GM21390 (cell line): ENCODE results near the gene PHF1.
"Not testable (repeated sequence)": the region's sequence is repeated elsewhere in the genome, so short reads cannot be mapped to it uniquely, and the experiment has no call there.

Experiments
- ATAC-seq: cut with Tn5 transposase; IDR thresholded peaks from one replicate; pipeline ENCODE4 v1.9.1; 2021; ENCODE audit not compliant: unreplicated experiment

The PHF1 gene

DNA sequence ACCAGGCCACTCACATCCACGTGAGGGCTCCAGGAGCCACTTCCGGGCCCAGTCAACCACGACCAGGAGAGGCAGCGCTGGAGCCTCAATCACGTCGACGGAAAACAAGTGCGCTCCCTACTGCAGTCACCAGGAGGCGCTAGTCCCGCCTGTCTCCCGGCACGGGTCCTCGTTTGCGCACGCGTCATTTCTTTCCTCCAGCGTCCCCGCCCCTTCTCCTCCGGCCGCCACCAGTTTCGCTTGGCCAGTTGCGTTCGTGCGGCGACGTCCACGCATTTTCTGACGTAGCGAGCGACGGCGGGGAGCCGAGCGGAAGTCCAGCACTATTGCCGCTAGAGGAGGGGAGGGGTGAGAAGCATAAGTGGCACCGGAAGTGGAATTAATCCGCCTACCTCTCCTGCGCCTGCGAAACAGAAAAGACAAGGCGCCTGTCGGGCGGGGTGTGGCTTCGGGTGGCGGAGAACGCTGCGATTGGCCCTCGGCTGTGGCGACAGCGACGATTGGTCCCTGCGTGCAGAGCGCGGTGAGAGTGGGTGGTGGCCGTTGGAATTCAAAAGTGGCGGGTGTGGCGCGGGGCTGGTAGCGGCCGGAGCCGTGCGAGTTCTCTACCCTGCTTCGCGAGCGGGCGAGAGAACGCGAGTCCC lies 19.4 kb upstream of the PHF1 start, which contains the start of gene KIFC1:
Gene KIFC1, plus strand, starts transcription at position 546 of the 644 bp plus-strand sequence. CDS start 163 bp downstream, outside the sequence.
- ATAC-seq: peak; percentile 89

DNA sequence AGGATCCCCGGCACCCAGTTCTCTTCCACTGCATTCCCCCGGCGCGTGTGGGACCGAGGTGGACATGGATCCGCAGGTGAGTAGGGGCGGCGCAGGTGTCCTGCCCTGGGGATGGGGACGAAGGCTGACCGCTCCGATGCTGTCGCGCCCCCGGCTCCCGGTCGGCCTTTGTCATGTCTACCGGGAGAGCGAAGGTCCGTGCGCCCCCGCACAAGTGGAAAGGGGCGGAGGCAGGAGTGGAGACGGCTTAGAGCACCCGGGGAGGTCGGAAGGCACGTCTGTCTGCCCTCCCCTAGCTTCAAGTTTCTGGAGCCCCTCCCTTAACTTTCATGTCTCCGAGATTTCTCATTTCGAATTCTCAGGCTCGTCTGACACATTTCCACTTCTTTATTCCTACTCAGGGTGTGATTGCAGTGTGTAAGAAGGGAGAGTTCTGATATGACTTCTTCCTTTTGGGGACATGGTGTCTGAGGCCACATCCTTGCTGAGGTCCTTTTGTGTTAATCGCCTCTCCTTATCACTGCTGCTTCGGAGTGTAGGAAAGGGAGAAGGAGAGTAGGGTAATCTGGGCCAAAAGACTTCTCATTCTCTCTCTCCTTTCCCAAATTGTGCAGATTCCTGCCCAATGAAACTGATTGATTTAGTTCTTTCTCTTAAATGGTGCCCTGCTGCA lies 18.8 kb upstream of the PHF1 start:
- peak; percentile 8 for ATAC-seq

DNA sequence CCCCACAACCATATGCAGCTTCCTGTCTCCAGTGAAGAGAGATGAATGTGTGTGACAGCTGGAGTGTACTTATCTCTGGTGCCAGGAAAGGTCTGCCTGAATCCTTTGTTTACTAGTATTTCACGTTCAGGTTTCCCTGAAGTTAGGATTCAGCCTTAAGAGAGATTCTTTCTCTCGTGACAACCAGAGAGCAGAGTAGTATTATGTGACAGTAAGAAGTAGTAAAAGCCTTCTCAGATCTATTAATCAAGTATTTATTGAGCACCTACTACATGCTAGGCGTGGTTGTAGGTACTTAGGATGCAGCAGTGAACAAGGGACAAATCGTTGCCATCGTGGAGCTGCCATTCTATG lies 18.2 kb upstream of the PHF1 start:
- no peak for ATAC-seq

DNA sequence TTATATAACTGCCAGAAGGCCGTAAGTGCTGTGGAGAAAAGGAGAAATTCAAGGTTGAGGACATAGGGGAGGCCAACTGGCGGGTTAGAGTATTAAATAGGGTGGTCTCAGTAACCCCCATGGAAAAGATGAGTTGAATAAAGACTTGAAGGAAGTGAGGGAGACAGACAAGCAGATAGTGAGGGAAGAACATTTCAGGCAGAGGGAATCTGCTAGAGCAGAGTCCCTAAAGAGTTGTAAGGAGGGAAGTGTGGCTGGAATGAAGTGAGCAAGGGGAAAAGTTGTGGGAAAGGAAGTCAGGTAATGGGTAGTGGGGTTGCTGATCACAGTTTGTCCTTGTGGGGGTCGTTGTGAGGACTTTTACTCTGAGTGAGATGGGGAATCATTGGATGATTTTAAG lies 17.8 kb upstream of the PHF1 start:
- no peak for ATAC-seq

DNA sequence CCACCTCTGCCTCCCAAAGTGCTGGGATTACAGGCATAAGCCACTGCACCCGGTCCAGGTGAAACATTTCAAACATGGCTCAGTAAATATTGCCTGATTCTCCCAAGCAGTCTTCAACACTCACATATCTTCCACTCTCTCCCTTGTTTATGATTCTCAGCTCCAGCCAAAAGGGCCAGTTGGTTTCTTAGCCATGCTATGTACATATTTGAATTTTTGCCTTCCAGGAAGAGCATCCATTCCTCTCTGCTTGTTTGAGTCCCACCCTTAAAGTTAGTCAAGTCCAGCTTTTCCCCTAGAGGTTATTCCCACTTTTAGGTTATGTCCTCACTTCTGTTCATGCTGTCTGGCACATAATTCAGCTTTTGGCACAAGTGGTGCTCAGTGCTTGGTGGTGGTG lies 13.3 kb upstream of the PHF1 start:
- ATAC-seq: no peak

DNA sequence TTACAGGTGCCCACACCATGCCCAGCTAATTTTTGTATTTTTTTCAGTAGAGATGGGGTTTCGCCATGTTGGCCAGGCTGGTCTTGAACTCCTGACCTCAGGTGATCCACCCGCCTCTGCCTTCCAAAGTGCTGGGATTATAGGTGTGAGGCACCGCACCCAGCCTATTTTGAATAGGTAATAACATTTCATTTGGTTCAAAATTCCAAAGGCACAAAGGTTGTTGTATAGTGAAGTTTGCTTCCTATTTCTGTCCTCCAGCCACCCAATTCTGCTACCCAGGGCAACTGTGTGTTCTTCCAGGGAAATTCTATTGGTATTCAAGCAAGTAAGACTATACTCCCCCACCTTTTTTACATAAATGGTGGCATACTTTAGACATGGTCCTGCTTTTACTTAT lies 12.2 kb upstream of the PHF1 start:
- ATAC-seq: not testable (repeated sequence)

DNA sequence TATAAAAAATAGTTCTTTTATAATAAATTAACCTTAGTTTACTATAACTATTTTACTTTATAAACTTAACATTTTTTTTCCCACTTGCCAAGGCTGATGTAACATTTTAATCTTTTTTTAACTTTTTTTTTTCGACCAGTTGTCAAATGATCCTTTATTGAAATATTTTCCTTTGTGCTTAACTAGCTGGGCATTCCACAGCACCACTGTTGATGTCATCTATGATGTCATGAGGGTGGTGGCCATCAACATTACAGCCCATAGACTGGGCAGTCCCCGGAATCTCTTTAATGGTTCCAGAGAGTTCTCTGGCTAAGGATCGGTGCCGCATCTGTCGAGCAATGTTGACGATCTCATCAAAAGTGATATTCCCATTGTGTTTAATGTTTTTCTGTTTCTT lies 10.9 kb upstream of the PHF1 start:
- ATAC-seq: not testable (repeated sequence)

DNA sequence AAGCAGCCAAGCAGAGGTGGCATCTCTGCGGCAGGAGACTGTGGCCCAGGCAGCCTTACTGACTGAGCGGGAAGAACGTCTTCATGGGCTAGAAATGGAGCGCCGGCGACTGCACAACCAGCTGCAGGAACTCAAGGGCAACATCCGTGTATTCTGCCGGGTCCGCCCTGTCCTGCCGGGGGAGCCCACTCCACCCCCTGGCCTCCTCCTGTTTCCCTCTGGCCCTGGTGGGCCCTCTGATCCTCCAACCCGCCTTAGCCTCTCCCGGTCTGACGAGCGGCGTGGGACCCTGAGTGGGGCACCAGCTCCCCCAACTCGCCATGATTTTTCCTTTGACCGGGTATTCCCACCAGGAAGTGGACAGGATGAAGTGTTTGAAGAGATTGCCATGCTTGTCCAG lies 5.9 kb upstream of the PHF1 start:
- ATAC-seq: no peak

DNA sequence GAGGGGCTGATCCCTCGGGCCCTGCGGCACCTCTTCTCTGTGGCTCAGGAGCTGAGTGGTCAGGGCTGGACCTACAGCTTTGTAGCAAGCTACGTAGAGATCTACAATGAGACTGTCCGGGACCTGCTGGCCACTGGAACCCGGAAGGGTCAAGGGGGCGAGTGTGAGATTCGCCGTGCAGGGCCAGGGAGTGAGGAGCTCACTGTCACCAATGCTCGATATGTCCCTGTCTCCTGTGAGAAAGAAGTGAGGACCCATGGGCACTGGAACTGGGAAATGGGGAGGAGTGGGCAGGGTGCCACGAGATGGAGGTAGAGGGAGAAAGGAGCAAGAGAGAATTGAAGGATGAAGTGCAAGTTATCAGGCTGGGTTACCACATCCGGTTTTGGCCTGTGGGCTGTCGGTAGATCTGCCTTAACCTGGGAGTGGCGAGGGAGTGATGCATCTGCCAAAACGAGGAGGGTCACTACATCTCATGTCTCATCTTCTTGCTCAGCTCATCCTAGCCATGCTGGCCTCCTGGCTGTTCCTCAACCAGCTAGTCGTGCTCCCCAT lies 5.4 kb upstream of the PHF1 start:
- no peak for ATAC-seq

DNA sequence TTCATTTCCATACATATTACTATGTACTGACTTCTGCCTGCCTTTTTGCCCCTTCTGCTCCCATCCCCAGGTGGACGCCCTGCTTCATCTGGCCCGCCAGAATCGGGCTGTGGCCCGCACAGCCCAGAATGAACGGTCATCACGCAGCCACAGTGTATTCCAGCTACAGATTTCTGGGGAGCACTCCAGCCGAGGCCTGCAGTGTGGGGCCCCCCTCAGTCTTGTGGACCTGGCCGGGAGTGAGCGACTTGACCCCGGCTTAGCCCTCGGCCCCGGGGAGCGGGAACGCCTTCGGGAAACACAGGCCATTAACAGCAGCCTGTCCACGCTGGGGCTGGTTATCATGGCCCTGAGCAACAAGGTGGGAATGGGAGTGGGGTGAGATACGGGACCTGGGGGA lies 4.7 kb upstream of the PHF1 start:
- no peak for ATAC-seq

DNA sequence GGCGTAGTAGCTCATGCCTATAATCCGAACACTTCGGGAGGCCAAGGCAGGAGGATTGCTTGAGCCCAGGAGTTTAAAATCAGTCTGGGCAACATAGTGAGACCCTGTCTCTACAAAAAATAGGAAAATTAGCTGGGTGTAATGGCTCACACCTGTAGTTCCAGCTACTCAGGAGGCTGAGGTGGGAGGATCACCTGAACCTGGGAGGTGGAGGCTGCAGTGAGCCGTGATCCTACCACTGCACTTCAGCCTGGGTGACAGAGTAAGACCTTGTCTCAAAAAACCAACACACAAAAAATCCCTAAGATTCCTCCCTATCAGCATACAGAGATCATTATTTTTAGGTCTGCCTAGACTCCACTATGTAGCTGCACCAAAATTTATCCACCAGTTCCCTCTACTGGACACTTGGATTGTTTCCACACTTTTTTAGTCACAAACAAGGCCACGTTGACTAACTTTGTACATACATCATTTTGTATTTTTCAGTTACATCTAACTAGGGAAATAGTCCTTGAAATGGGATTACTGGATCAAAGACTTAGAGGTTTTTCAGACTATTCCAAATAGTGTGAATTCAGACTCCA lies 3.6 kb upstream of the PHF1 start:
- ATAC-seq: no peak

DNA sequence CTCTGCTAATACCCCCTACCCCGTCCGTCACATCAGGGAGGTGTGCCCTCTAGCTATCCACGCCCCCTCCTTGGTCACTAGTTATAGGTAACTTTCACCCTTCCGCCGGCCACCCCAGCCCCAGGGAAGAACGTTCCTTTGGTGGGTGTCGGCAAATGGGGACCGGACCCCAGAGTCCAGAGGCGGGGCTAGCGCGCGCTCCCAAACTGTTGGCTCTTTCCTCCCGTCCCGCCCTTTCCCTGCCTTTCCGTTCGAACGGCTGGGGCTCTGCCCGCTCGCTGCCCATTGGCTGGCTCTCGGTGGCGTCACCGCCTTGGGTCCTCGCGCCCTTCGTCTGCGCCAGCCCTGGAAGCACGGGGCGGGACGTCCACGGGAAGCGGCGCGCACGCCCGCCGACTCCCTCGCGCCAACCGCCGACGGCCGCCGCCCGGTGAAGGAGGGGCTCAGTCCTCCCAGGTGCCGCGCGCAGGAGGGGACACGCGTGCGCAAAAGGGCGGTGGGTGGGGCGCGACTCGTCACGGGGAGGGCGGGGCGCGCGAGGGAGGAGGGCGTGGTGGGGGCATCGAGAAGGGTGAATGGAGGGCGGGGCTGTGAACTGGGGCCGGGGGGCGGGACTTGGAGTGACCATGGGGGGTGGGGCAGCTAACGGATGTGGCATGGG lies 634 bp upstream of the PHF1 start:
- ATAC-seq: peak; percentile 75

DNA sequence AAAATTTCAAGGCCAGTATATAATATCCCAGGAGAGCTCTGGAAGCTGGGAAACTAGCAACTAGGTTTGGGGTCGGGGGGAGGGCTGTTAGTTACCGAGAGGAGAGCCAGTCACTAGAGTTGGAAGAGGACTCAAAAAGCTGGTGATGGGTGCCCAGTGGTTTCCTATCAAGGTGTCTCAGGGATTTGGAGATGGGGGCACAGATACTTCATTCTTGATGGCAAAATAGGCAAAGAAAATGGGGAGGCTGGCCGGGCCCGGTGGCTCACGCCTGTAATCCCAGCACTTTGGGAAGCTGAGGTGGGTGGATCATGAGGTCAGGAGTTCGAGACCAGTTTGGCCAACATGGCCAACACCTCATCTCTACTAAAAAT lies 805 bp downstream of the PHF1 start:
- ATAC-seq: no peak

DNA sequence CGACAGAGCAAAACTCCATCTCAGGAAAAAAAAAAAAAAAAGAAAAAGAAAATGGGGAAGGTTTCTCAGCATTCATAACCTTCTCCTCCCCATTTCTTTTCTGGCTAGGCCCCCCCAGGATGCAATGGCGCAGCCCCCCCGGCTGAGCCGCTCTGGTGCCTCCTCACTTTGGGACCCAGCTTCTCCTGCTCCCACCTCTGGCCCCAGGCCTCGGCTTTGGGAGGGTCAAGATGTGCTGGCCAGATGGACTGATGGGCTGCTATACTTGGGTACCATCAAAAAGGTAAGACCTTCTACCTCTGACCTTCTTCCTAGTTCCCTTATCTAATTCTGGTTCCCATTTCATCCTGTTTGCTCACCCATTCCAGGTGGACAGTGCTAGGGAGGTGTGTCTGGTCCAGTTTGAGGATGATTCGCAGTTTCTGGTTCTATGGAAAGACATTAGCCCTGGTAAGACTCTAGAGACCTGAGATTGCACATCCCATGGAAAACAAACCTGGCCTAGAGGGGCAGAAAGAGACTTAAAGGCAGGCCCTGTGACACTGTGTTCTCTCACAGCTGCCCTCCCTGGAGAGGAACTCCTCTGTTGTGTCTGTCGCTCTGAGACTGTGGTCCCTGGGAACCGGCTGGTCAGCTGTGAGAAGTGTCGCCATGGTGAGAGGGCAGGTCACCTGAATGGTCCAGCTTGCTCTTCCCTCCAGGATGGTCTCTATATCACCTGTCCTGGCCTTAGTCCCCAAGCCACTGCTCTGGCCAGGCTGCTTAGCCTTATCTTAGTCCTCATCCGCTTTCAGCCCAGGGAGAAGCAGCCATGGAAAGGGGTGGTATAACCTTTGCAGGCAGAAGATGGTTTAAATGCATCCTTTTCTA lies 1.6 kb downstream of the PHF1 start:
- no peak for ATAC-seq

DNA sequence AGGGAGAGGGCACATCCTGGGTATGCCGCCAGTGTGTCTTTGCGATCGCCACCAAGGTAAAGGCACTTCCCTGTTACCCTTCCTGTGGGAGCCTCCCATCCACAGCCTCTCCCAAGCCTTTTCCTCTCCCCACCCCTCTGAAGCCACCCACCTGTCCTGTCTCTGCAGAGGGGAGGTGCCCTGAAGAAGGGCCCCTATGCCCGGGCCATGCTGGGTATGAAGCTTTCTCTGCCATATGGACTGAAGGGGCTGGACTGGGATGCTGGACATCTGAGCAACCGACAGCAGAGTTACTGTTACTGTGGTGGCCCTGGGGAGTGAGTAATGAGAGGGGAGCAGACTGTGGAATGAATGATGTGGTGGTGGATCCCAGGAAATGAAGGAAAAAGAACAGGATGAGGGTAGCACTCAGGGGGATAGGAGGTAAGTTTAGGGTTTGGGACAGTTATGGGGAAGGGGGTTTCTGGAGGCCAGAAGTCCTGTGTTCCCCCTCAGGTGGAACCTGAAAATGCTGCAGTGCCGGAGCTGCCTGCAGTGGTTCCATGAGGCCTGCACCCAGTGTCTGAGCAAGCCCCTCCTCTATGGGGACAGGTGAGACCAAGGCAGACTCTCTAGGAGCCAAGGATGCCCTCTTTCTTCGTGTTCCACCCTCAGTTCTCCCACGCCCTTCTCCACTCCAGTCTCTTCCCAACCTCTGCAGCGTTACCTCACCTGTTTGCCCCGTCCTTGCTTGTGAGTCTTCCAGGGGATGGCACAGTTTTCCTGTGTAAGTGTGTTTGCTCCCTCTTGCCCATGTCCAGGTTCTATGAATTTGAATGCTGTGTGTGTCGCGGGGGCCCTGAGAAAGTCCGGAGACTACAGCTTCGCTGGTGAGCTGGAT lies 2.7 kb downstream of the PHF1 start:
- no peak for ATAC-seq

DNA sequence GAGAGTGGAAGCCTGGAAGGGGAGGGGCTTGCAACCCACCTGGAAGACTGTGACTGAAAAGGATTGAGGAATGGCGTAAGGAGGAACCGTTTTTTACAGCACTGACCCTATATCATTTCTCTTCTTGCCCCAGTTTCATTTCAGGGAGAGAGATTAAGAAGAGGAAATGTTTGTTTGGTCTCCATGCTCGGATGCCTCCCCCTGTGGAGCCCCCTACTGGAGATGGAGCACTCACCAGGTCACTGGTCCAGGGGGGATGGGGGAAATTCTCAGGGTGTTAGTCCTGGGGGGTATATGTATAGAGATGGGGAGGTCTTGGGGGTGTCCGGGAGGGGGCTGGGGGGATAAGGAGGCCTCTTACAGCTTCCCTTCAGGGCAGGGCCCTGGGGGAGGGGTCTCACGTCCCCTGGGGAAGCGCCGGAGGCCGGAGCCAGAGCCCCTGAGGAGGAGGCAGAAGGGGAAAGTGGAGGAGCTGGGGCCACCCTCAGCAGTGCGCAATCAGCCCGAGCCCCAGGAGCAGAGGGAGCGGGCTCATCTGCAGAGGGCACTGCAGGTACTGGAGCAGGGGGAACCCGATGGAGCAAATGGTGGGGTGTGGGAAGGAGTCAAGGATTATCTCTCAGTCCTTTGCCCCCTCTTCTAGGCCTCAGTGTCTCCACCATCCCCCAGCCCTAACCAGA lies 3.9 kb downstream of the PHF1 start:
- ATAC-seq: no peak

DNA sequence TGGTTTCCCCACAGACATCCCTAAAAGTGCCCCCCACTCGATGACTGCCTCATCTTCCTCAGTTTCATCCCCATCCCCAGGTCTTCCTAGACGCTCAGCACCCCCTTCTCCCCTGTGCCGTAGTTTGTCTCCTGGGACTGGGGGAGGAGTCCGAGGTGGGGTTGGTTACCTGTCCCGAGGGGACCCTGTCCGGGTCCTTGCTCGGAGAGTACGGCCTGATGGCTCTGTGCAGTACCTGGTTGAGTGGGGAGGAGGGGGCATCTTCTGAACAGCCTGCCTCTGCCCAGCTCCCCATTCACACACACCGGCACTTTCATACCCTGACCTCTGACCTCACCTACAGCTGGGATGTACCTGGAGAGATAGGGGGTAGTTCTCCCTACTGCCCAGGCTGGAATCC lies 5.0 kb downstream of the PHF1 start:
- no peak for ATAC-seq

DNA sequence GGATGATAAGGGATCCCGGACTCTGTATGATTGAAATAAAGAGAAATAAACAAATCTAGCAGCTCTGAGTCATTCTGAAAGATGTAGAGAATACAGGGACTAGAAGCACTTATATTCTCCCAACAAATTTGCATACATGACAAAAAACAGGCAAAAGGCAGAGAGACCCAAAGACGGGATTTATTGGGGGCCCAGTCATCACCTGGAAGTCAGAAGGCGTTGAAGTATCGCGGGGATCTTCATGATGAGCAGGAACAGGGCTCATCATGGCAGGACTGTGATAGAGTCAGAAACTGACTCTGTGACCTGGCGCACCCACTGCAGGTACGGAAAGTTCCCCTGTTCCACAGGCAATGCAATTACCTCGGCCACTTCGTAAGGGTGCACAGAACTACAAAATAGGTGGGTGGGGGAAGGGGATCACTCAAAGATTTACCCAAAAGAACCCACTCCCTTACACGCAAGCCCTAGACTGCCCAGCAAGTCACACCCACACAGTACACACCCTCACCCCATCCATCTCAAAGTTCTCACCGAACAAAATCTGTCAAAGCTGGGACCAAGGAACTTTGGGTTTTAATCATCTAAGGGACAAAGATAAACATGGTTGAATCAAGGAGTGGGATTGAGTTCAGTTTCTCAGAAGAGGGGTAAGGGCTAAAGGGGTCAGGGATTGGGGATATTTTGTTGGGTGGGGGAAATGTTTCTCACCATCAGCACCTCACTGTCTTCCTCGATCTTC lies 5.7 kb downstream of the PHF1 start:
- ATAC-seq: no peak
